ENCODE data around the gene SLC35E2B. TPM values are rescaled to one million over a fixed set of nuclear protein-coding genes. Genes with fewer than 3 reads are reported as not detected.
A peak's percentile ranks its signal among the peaks of the same experiment; 100 is the strongest.
"Not testable (repeated sequence)": the region's sequence is repeated elsewhere in the genome, so short reads cannot be mapped to it uniquely, and the experiment has no call there.

The SLC35E2B gene
- total RNA-seq, 1 donor from 2014 or later, result 119 TPM

- not testable (repeated sequence) for H3K36me3 Mint-ChIP-seq; H3K27me3 Mint-ChIP-seq (ENCODE audit: low read depth); H3K9me3 Mint-ChIP-seq; H3K4me1 Mint-ChIP-seq; DNase-seq (ENCODE audit: low spot score in 2 of 2, unreplicated experiment in 2 of 2)
- Mint-ChIP-seq H3K4me3 (peak overlapping the region; percentile 6), H3K27ac (peak overlapping the region; percentile 50)
These were observed 33.5 kb upstream of the SLC35E2B start for GRCh38 chr1:1726088-1726487.

DNA sequence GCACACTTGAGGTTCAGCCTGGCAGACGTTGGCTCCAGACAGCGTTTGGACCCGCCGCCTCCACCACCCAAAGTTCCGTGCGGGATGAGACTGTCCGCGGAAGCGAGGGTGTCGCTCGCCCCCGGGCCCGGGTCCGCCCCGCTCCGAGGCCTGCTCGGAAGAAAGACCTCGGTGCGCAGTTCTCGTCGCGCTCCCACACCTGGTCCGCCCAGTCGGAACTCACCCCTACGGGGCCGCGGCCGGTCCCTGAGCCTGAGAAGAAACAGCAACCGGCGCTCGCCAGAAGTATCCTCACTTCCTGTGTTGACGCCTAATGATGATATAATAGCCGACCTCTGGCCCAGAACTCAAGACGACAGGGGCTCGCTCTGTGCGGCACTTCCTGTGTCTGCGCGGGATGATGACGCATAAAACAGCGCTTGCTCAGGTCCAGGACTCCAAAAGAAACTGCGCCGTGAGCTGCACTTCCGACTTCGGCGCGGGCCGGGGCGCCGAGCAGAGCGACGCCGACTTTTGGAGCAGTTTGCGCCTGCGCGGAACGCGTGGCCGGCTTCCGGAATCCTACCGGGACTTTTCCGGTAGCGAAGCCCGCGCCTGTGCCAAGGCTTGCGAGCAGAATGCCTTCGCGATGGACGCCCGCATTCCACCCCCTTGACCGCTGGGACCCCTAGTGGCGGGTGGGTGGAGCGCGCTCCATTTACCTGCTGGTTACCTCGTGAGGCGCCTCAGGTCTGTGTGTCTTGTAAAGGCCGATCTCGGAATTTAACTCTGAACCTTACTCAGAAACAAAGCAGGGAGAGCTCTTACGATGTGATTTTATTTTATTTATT lies 31.7 kb upstream of the SLC35E2B start, which contains the start of gene CDK11A:
CDK11A (minus strand) TSS at position 323 of the 830 bp plus-strand sequence. CDS start 1,539 bp downstream, outside the sequence.
- TF ChIP-seq CTCF (IDR thresholded peaks at IDR 0.05; ENCODE audit: unreplicated experiment), result peak; percentile 67
- not testable (repeated sequence) for H3K36me3 Mint-ChIP-seq

DNA sequence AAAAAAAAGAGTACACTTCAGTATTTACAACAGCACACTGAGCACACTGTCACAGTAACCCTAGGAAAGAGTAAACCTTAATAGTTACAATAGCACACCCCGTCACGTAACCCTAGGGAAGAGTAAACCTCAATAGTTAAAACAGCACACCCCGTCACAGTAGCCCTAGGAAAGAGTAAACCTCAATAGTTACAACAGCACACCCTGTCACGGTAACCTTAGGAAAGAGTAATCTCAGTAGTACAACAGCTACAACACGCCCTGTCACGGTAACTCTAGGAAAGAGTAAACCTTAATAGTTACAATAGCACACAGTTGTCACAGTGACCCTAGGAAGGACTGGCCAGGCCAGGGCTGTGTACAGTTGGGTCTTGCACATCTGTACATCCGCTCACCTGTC lies 28.6 kb upstream of the SLC35E2B start:
- no peak overlapping the region for H3K4me3 Mint-ChIP-seq
- peaks cover 12% of the 10 kb centered on the region for H3K36me3 Mint-ChIP-seq
- no peaks in the 10 kb centered on the region for H3K27me3 Mint-ChIP-seq (ENCODE audit: low read depth)
- no peaks in the 10 kb centered on the region for H3K9me3 Mint-ChIP-seq
- no peak overlapping the region for H3K27ac Mint-ChIP-seq
- DNase-seq (ENCODE audit: low spot score in 2 of 2, unreplicated experiment in 2 of 2), result no peak
- no peak for TF ChIP-seq CTCF (IDR thresholded peaks at IDR 0.05; ENCODE audit: unreplicated experiment)
- H3K4me1 Mint-ChIP-seq, result peaks cover 1% of the 10 kb centered on the region

More for the DNA sequence above, 31.7 kb upstream of the SLC35E2B start, which contains the start of gene CDK11A:
- not testable (repeated sequence) for H3K27me3 Mint-ChIP-seq (ENCODE audit: low read depth); H3K4me1 Mint-ChIP-seq; H3K9me3 Mint-ChIP-seq
- DNase-seq (ENCODE audit: low spot score in 2 of 2, unreplicated experiment in 2 of 2), result peak; percentile 92 to 93
- H3K27ac Mint-ChIP-seq, result peak within 1 kb of the TSS; percentile 98
- H3K4me3 Mint-ChIP-seq, result peak within 1 kb of the TSS; percentile 94

DNA sequence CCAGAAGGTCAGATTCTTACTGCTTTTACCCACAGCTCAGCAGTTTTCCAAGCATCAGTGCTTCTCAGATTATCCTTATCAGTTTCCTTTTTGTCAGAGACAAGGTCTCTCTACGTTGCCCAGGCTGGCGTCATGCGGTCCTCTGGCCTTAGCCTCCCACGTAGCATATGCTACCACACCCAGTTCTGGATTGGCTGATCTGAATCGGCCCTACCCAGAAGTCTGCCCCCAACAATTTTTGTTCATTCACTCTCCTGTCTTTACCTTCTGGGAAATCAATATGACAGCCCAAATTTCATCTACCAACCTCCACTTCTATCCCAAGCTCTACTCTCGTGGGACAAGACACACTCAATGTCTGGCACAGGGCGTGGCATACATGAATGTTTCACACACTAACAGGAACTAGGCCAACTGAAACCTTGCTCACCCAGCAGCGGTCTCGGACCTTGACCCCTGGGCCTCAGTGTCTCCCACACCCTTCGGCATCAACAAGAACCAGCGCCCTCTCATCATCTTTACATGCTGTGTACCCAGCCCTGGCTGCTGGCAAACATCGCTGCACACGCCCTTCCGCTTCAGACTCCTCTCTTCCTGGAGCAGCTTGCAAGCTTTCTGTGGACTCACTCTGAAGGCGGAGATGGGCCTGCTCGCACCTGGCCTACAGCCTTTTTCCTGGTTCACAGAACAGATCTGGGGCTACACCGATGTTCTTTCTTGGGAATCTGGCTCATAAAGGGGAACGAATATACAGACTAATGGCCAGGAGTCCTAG lies 22.7 kb upstream of the SLC35E2B start:
- H3K4me1 Mint-ChIP-seq; H3K27me3 Mint-ChIP-seq (ENCODE audit: low read depth); H3K4me3 Mint-ChIP-seq; H3K9me3 Mint-ChIP-seq; DNase-seq (ENCODE audit: low spot score in 2 of 2, unreplicated experiment in 2 of 2); H3K27ac Mint-ChIP-seq: not testable (repeated sequence)
- H3K36me3 Mint-ChIP-seq, result peaks cover 21% of the 10 kb centered on the region

DNA sequence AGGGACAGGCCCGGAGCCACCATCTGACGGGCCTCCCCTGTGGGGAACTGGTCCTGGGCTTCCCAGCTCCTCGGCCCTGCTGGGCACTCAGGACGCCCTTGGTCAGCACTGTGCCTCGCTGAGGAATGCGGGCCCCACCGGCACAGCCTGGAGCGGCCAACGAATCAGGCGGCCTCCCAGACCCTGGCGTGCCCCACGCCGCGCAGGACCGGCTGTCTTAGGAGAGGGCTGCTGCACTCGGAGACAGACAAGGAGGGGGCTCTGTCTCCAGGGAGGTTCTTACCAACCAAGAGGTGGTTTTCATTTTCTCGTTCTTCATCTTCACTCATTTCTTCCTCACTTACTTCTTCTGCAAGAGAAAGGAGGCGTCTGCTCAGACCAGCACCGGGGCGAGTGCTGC lies 15.3 kb upstream of the SLC35E2B start:
- DNase-seq (ENCODE audit: low spot score in 2 of 2, unreplicated experiment in 2 of 2); H3K9me3 Mint-ChIP-seq; H3K27ac Mint-ChIP-seq; H3K27me3 Mint-ChIP-seq (ENCODE audit: low read depth); H3K4me1 Mint-ChIP-seq; H3K36me3 Mint-ChIP-seq; H3K4me3 Mint-ChIP-seq: not testable (repeated sequence)

GRCh38 chr1:1707241-1707640 lies 14.6 kb upstream of the SLC35E2B start:
- H3K4me3 Mint-ChIP-seq; H3K27ac Mint-ChIP-seq; H3K9me3 Mint-ChIP-seq; H3K4me1 Mint-ChIP-seq; H3K27me3 Mint-ChIP-seq (ENCODE audit: low read depth); H3K36me3 Mint-ChIP-seq; DNase-seq (ENCODE audit: low spot score in 2 of 2, unreplicated experiment in 2 of 2): not testable (repeated sequence)

DNA sequence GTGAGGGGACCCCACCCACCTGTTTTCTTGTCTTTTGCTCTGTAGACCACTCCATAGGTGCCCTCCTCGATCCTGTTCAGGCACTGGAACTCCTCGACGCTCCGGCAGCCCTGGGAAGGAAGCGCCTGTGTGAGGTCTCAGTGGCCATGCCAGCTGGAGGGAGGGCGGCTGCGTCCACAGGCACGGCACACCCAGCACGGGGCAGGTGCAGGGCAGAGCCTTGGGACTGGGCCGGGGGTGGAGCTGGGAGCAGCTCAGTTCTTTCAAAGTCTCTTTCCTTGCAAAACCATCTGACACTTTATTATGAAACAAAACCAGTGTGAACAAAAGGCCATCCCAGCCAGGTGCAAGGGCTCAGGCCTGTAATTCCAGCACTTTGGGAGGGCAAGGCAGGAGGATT lies 13.0 kb upstream of the SLC35E2B start:
- H3K36me3 Mint-ChIP-seq; H3K27ac Mint-ChIP-seq; DNase-seq (ENCODE audit: low spot score in 2 of 2, unreplicated experiment in 2 of 2); H3K4me1 Mint-ChIP-seq; H3K27me3 Mint-ChIP-seq (ENCODE audit: low read depth); H3K4me3 Mint-ChIP-seq; H3K9me3 Mint-ChIP-seq: not testable (repeated sequence)

DNA sequence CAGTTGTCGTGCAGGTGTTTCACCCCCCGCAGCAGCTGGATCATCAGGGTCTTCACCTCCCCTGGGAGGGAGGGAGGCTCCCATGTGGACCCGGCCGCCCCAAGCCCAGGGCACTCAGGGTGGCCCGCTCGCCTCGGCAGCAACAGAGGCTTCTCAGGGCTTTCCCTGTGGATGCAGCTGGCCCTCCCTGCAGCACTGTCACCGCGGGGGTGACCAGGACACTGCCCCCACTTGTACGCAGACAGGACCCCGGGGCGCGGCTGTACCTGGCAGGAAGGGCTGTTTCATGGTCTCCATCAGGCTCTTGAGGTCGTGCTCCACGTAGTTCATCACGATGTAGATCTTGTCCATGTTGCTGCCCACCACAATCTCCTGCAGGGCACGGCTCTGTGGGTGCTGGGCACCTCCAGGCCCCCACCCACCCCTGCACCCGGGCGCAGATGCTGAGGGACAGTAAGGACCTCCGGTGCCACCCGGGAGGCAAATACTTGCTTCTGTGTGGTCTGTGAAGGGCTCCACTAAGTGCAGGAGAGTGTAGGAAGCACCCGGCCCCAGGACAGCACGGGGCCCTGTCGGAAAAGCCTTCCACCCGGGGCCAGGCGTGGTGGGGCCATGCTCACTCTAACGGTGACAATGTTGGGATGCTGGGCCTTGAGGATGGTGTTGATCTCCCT lies 11.8 kb upstream of the SLC35E2B start:
- H3K27ac Mint-ChIP-seq; H3K9me3 Mint-ChIP-seq; DNase-seq (ENCODE audit: low spot score in 2 of 2, unreplicated experiment in 2 of 2); H3K4me3 Mint-ChIP-seq; H3K36me3 Mint-ChIP-seq; H3K27me3 Mint-ChIP-seq (ENCODE audit: low read depth); H3K4me1 Mint-ChIP-seq: not testable (repeated sequence)
